ENCODE data around the gene NDUFAF3.

Gene NDUFAF3, protein sequence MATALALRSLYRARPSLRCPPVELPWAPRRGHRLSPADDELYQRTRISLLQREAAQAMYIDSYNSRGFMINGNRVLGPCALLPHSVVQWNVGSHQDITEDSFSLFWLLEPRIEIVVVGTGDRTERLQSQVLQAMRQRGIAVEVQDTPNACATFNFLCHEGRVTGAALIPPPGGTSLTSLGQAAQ

DNA sequence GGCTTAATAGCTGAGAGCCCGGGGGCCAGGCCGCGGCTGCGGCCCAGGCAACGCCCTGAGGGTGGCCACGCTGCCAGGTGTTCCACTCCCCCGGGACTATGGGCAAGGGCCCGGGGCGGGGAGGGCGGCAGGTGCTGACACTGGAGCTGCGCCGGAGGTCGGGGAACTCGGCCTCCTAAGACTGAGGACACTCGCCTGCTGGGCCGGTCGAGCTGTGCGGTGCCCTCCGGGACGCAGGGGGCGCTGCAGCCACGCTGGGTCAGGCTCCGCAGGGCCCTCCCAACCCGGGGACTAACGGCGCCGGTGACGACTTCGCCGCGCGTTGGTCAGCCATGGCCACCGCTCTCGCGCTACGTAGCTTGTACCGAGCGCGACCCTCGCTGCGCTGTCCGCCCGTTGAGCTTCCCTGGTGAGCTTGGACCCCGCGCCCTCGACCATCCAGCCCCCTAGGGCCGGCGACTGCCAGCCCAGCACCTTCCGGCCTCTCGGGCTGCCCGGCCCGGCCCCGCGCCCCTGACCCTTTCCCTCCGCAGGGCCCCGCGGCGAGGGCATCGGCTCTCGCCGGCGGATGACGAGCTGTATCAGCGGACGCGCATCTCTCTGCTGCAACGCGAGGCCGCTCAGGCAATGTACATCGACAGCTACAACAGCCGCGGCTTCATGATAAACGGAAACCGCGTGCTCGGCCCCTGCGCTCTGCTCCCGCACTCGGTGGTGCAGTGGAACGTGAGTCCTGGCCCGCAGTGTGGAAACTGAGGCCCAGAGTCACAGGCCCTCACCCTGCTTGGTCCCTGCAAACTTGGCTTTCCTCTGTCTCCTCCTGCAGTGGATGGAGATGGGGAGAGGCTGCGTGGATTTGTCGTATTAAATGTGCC lies at the start of gene NDUFAF3:
TSS of gene NDUFAF3 (plus strand) at position 309 of the 875 bp plus-strand sequence. CDS start at position 333, 24 bp downstream.
- Histone ChIP-seq H3K36me3 (ENCODE audit: control insufficient read depth in 5 of 5, insufficient read depth in 5 of 5, low read length in 5 of 5) (peaks cover 0 to 40% (median 36%) of the 10 kb centered on the region in 5 donors), H3K27ac (ENCODE audit: low read depth, low read length) (peak within 1 kb of the TSS; percentile 98), H3K4me1 (ENCODE audit: control insufficient read depth in 5 of 5, insufficient read depth in 5 of 5, low read length in 5 of 5) (peaks cover 10 to 73% (median 55%) of the 10 kb centered on the region in 5 donors)

DNA sequence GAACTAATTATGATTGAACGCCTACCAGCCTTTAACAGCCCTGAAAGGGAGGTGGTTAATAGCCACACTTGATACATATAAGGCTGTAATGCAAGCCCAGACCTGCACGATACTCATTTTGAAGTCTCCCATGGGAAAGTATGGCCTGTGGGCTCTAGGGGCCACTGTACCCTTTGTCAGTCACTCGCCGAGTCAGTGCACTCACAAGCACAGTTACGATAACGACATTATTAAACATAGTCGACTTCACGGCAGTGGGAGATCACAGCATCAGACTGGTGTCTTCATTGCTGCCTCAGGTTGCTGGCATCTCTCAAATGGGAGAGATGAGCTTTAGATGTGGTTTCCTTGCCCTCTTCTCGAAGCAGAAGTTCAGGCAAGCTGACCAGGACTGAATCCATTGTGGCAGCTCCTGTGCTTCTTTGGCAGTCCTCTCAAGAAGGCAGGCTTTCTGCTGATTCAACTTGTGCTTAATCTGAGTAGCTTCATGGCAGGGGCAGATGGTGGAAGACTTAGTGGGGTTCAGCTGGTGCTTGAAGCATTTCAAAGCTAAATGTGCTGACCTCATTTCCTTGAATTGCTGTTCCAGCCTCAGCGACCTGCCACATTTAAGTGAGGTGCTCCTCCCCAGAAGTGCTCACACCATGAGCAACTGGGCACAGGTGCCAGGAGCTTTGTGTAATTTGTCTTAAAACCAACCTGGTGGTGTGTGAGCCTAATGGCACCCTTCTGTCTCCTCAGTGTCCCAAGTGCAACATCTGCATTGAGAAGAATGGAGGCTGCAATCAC lies 47.7 kb upstream of the NDUFAF3 start:
- H3K36me3 ChIP-seq (ENCODE audit: control insufficient read depth in 5 of 5, insufficient read depth in 5 of 5, low read length in 5 of 5), result peaks cover 27 to 95% (median 86%) of the 10 kb centered on the region in 5 donors
- H3K9ac ChIP-seq (ENCODE audit: low read length in 5 of 5), result no peak overlapping the region
- no peak overlapping the region for H3K27ac ChIP-seq (ENCODE audit: low read depth, low read length)
- H3K4me3 ChIP-seq (ENCODE audit: low read depth in 1 of 5, low read length in 5 of 5), result no peak overlapping the region
- no peaks in the 10 kb centered on the region for H3K27me3 ChIP-seq (ENCODE audit: control insufficient read depth in 5 of 5, insufficient read depth in 4 of 5, low read length in 5 of 5)
- H3K9me3 ChIP-seq (ENCODE audit: control insufficient read depth in 5 of 5, low read length in 5 of 5), result no peaks in the 10 kb centered on the region
- H3K4me1 ChIP-seq (ENCODE audit: control insufficient read depth in 5 of 5, insufficient read depth in 5 of 5, low read length in 5 of 5), result no peaks in the 10 kb centered on the region

More for the DNA sequence above, at the start of gene NDUFAF3:
- Histone ChIP-seq H3K9ac (ENCODE audit: low read length in 5 of 5) (peak within 1 kb of the TSS; percentile 90 to 98 (median 96)), H3K9me3 (ENCODE audit: control insufficient read depth in 5 of 5, low read length in 5 of 5) (no peaks in the 10 kb centered on the region), H3K4me3 (ENCODE audit: low read depth in 1 of 5, low read length in 5 of 5) (peak within 1 kb of the TSS; percentile 78 to 95 (median 92)), H3K27me3 (ENCODE audit: control insufficient read depth in 5 of 5, insufficient read depth in 4 of 5, low read length in 5 of 5) (no peaks in the 10 kb centered on the region)

DNA sequence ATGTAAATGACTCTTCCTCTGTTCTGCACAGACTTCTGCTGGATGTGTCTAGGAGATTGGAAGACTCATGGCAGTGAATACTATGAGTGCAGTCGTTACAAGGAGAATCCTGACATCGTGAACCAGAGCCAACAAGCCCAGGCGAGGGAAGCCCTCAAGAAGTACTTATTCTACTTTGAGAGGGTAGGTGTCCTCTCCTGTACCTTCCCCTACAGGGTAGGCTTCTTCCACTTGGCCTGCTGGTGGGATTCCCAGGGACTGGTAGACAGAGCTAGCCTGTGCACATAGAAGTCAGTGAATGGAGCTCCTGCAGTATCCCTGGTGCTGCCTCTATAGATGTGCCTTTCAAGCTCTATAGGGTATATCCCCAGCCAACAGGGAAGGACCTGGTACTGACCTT lies 42.5 kb upstream of the NDUFAF3 start:
- no peak overlapping the region for H3K9ac ChIP-seq (ENCODE audit: low read length in 5 of 5)
- no peaks in the 10 kb centered on the region for H3K27me3 ChIP-seq (ENCODE audit: control insufficient read depth in 5 of 5, insufficient read depth in 4 of 5, low read length in 5 of 5)
- H3K36me3 ChIP-seq (ENCODE audit: control insufficient read depth in 5 of 5, insufficient read depth in 5 of 5, low read length in 5 of 5), result peaks cover 21 to 93% (median 87%) of the 10 kb centered on the region in 5 donors
- no peaks in the 10 kb centered on the region for H3K4me1 ChIP-seq (ENCODE audit: control insufficient read depth in 5 of 5, insufficient read depth in 5 of 5, low read length in 5 of 5)
- no peak overlapping the region for H3K27ac ChIP-seq (ENCODE audit: low read depth, low read length)
- H3K9me3 ChIP-seq (ENCODE audit: control insufficient read depth in 5 of 5, low read length in 5 of 5), result no peaks in the 10 kb centered on the region
- H3K4me3 ChIP-seq (ENCODE audit: low read depth in 1 of 5, low read length in 5 of 5), result no peak overlapping the region

DNA sequence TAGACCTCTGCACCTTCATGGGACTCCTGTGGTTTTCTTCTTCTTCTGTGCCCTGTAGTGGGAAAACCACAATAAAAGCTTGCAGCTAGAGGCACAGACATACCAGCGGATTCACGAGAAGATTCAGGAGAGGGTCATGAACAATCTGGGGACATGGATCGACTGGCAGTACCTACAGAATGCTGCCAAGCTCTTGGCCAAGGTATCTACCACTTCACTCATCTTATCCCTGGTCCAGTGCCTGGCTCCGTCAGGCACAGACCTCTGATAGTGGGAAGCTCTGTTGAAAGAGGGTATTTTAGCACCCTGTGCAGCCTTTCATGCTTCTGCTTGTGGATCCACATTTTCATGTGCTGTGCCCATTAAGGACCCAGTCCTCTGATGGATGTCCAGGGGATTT lies 41.6 kb upstream of the NDUFAF3 start:
- H3K9ac ChIP-seq (ENCODE audit: low read length in 5 of 5), result no peak overlapping the region
- H3K9me3 ChIP-seq (ENCODE audit: control insufficient read depth in 5 of 5, low read length in 5 of 5), result no peaks in the 10 kb centered on the region
- H3K4me1 ChIP-seq (ENCODE audit: control insufficient read depth in 5 of 5, insufficient read depth in 5 of 5, low read length in 5 of 5), result no peaks in the 10 kb centered on the region
- H3K4me3 ChIP-seq (ENCODE audit: low read depth in 1 of 5, low read length in 5 of 5), result no peak overlapping the region
- H3K36me3 ChIP-seq (ENCODE audit: control insufficient read depth in 5 of 5, insufficient read depth in 5 of 5, low read length in 5 of 5), result peaks cover 14 to 93% (median 85%) of the 10 kb centered on the region in 5 donors
- no peaks in the 10 kb centered on the region for H3K27me3 ChIP-seq (ENCODE audit: control insufficient read depth in 5 of 5, insufficient read depth in 4 of 5, low read length in 5 of 5)
- no peak overlapping the region for H3K27ac ChIP-seq (ENCODE audit: low read depth, low read length)

DNA sequence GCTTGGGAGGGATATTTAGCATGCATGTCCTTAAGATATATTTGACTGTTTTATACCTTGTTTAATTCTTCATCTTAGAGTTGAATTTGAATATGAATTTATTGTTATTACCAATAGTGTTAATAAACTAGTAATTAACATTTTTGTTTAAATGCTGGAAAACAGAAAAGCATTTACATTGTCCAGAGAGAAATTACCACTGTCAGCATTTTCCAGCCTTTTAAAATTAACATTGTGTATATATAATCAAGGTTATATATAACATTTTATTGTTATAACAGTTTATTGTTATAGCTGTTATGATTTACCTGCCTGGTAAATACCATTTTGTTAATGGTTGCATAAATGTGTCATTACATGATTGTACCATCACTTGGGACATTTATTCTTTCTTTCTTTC lies 39.9 kb upstream of the NDUFAF3 start:
- H3K4me1 ChIP-seq (ENCODE audit: control insufficient read depth in 5 of 5, insufficient read depth in 5 of 5, low read length in 5 of 5), result no peaks in the 10 kb centered on the region
- H3K27ac ChIP-seq (ENCODE audit: low read depth, low read length), result no peak overlapping the region
- no peak overlapping the region for H3K4me3 ChIP-seq (ENCODE audit: low read depth in 1 of 5, low read length in 5 of 5)
- no peak overlapping the region for H3K9ac ChIP-seq (ENCODE audit: low read length in 5 of 5)
- H3K9me3 ChIP-seq (ENCODE audit: control insufficient read depth in 5 of 5, low read length in 5 of 5), result no peaks in the 10 kb centered on the region
- no peaks in the 10 kb centered on the region for H3K27me3 ChIP-seq (ENCODE audit: control insufficient read depth in 5 of 5, insufficient read depth in 4 of 5, low read length in 5 of 5)
- H3K36me3 ChIP-seq (ENCODE audit: control insufficient read depth in 5 of 5, insufficient read depth in 5 of 5, low read length in 5 of 5), result peaks cover 14 to 86% (median 79%) of the 10 kb centered on the region in 5 donors

DNA sequence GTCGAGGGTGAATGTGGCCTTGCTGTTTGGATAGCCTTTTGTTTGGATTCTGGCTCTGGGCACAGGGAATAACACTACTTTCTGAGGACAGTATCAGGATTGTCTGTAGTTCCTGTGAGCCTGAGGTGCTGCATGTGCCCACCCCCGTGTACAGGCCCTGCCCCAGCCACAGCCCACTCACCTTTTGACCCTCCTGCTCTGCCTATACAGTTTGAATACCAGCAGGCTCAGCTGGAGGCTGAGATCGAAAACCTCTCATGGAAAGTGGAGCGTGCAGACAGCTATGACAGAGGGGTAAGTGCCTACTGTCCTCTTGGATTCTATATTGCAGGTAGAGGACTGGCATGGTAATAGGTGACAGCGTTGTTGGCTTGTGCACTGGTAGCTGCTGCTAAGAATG lies 39.2 kb upstream of the NDUFAF3 start:
- Histone ChIP-seq H3K4me1 (ENCODE audit: control insufficient read depth in 5 of 5, insufficient read depth in 5 of 5, low read length in 5 of 5) (no peaks in the 10 kb centered on the region), H3K36me3 (ENCODE audit: control insufficient read depth in 5 of 5, insufficient read depth in 5 of 5, low read length in 5 of 5) (peaks cover 14 to 79% (median 75%) of the 10 kb centered on the region in 5 donors), H3K9ac (ENCODE audit: low read length in 5 of 5) (no peak overlapping the region)

DNA sequence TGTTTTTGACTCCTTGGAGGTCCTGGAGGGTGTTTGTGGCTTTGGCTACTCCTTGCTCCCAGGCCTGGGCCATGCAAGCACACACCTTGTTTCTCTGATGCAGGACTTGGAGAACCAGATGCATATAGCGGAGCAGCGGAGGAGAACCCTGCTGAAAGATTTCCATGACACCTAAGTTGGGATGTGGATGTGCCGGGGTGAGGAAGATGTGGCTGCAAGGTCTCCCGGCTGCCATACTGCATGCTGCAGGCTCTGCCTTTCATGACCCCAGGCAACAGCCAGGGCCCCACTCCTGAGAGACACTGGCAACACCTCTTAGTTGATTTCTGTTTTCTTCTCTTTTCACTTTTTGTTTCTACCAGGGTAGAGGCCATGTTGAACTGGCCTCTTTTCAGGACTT lies 38.8 kb upstream of the NDUFAF3 start:
- no peaks in the 10 kb centered on the region for H3K9me3 ChIP-seq (ENCODE audit: control insufficient read depth in 5 of 5, low read length in 5 of 5)
- no peak overlapping the region for H3K9ac ChIP-seq (ENCODE audit: low read length in 5 of 5)
- no peak overlapping the region for H3K4me3 ChIP-seq (ENCODE audit: low read depth in 1 of 5, low read length in 5 of 5)
- peaks cover 11 to 76% (median 71%) of the 10 kb centered on the region in 5 donors for H3K36me3 ChIP-seq (ENCODE audit: control insufficient read depth in 5 of 5, insufficient read depth in 5 of 5, low read length in 5 of 5)
- no peaks in the 10 kb centered on the region for H3K27me3 ChIP-seq (ENCODE audit: control insufficient read depth in 5 of 5, insufficient read depth in 4 of 5, low read length in 5 of 5)
- no peak overlapping the region for H3K27ac ChIP-seq (ENCODE audit: low read depth, low read length)
- H3K4me1 ChIP-seq (ENCODE audit: control insufficient read depth in 5 of 5, insufficient read depth in 5 of 5, low read length in 5 of 5), result no peaks in the 10 kb centered on the region

More for the DNA sequence above, 39.2 kb upstream of the NDUFAF3 start:
- H3K9me3 ChIP-seq (ENCODE audit: control insufficient read depth in 5 of 5, low read length in 5 of 5), result no peaks in the 10 kb centered on the region
- no peaks in the 10 kb centered on the region for H3K27me3 ChIP-seq (ENCODE audit: control insufficient read depth in 5 of 5, insufficient read depth in 4 of 5, low read length in 5 of 5)
- no peak overlapping the region for H3K4me3 ChIP-seq (ENCODE audit: low read depth in 1 of 5, low read length in 5 of 5)
- H3K27ac ChIP-seq (ENCODE audit: low read depth, low read length), result no peak overlapping the region

DNA sequence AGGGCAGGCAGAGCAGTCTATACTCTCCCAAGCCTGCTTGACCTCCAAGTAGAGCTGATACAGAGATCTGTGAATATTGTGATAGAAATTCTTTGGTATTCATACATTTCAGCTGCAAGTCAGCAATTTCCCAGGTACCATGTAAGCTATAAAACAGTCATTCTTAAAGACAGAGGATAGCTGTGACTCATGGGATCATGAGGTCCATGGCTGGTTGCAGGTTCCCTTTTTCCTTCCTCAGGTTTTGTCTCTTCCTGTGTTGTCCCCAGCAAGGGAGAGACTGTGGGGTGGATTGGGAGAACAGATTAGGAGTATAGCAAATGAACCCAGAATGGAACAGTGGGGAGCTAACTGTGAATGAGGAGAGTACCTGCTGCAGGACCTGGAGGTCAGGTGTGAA lies 37.3 kb upstream of the NDUFAF3 start:
- no peak overlapping the region for H3K9ac ChIP-seq (ENCODE audit: low read length in 5 of 5)
- H3K9me3 ChIP-seq (ENCODE audit: control insufficient read depth in 5 of 5, low read length in 5 of 5), result no peaks in the 10 kb centered on the region
- H3K27ac ChIP-seq (ENCODE audit: low read depth, low read length), result no peak overlapping the region
- peaks cover 6 to 67% (median 61%) of the 10 kb centered on the region in 5 donors for H3K36me3 ChIP-seq (ENCODE audit: control insufficient read depth in 5 of 5, insufficient read depth in 5 of 5, low read length in 5 of 5)
- peaks cover 3 to 8% (median 8%) of the 10 kb centered on the region in 5 donors for H3K4me1 ChIP-seq (ENCODE audit: control insufficient read depth in 5 of 5, insufficient read depth in 5 of 5, low read length in 5 of 5)
- H3K4me3 ChIP-seq (ENCODE audit: low read depth in 1 of 5, low read length in 5 of 5), result no peak overlapping the region
- H3K27me3 ChIP-seq (ENCODE audit: control insufficient read depth in 5 of 5, insufficient read depth in 4 of 5, low read length in 5 of 5), result no peaks in the 10 kb centered on the region

DNA sequence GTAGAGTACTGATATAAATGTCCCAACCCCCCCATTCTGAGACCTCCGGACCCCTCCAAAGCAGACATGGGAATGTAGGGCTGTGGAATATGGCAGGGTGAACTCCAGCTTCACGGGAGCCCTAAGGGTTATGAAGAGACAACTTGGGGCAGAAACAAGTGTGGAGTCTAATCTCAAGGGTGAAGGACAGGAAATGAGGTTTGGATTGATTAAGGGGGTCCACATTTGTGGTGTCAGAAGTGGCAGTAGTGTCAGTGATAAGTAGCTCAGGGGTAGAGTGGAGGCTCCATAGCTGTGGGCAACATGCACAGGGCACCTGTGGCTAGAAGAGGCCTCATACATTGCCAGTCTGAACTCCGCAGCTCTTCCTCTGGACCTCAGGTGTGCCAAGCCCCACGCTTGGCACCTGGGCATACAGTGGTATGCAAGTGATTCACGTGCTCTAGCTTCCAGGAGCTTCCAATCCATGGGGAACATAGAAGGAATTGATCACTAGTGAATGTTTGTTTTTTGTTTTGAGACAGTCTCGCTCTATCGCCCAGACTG lies 36.0 kb upstream of the NDUFAF3 start:
- no peaks in the 10 kb centered on the region for H3K9me3 ChIP-seq (ENCODE audit: control insufficient read depth in 5 of 5, low read length in 5 of 5)
- H3K9ac ChIP-seq (ENCODE audit: low read length in 5 of 5), result peak overlapping the region in 1 of 5 donors; percentile 28
- peaks cover 6 to 55% (median 51%) of the 10 kb centered on the region in 5 donors for H3K36me3 ChIP-seq (ENCODE audit: control insufficient read depth in 5 of 5, insufficient read depth in 5 of 5, low read length in 5 of 5)
- H3K4me1 ChIP-seq (ENCODE audit: control insufficient read depth in 5 of 5, insufficient read depth in 5 of 5, low read length in 5 of 5), result peaks cover 5 to 19% (median 15%) of the 10 kb centered on the region in 5 donors
- H3K27ac ChIP-seq (ENCODE audit: low read depth, low read length), result no peak overlapping the region
- no peak overlapping the region for H3K4me3 ChIP-seq (ENCODE audit: low read depth in 1 of 5, low read length in 5 of 5)
- H3K27me3 ChIP-seq (ENCODE audit: control insufficient read depth in 5 of 5, insufficient read depth in 4 of 5, low read length in 5 of 5), result no peaks in the 10 kb centered on the region

Data from subcutaneous abdominal adipose tissue (tissue), 5 donors.